Mesendoderm (in vitro differentiated cells): Measurements from ENCODE around the gene RASL10B.

ENCODE experiments used
- DNase-seq: peaks from one replicate; pipeline ENCODE4 v3.0.0; 2013
- H2AK5ac ChIP-seq: 2 replicates; pipeline ENCODE4 v1.6.1; 2013; ENCODE audit warnings: low read length, inconsistent platforms
- H2BK120ac ChIP-seq: 2 replicates; pipeline ENCODE4 v1.6.1; 2013; ENCODE audit warnings: low read depth, mild to moderate bottlenecking, low read length, moderate library complexity, mixed read lengths
- H2BK15ac ChIP-seq: replicated peaks from 2 replicates; pipeline ENCODE4 v1.6.1; 2013; ENCODE audit warnings: low read depth, mild to moderate bottlenecking, moderate library complexity
- H2BK5ac ChIP-seq: 2 replicates; pipeline ENCODE4 v1.6.1; 2013; ENCODE audit warnings: low read length, inconsistent platforms
- H3K18ac ChIP-seq: 2 replicates; pipeline ENCODE4 v1.6.1; 2013; ENCODE audit warnings: mild to moderate bottlenecking, low read length, mixed read lengths
- H3K23ac ChIP-seq: one replicate; pipeline ENCODE4 v1.6.1; 2013; ENCODE audit warnings: low read length
- H3K27ac ChIP-seq: 2 replicates; pipeline ENCODE4 v1.5.1; 2013; ENCODE audit warnings: low read depth, mild to moderate bottlenecking, inconsistent platforms, low read length, moderate library complexity
- H3K27me3 ChIP-seq: 2 replicates; pipeline ENCODE4 v1.6.1; 2013; ENCODE audit warnings: low read length, control low read depth, mild to moderate bottlenecking, inconsistent platforms; ENCODE audit not compliant: insufficient read depth, poor library complexity
- H3K36me3 ChIP-seq: 2 replicates; pipeline ENCODE4 v1.6.1; 2013; ENCODE audit warnings: low read length, inconsistent platforms; ENCODE audit not compliant: control insufficient read depth, insufficient read depth
- H3K4ac ChIP-seq: one replicate; pipeline ENCODE4 v1.6.1; 2013; ENCODE audit warnings: low read depth, mild to moderate bottlenecking, low read length, moderate library complexity
- H3K4me1 ChIP-seq: 2 replicates; pipeline ENCODE4 v1.6.1; 2013; ENCODE audit warnings: low read depth, low read length, inconsistent platforms; ENCODE audit not compliant: control insufficient read depth
- H3K4me2 ChIP-seq: 2 replicates; pipeline ENCODE4 v1.6.1; 2013; ENCODE audit warnings: low read length
- H3K4me3 ChIP-seq: 2 replicates; pipeline ENCODE4 v1.5.1; 2013; ENCODE audit warnings: mild to moderate bottlenecking, low read length
- H3K56ac ChIP-seq: one replicate; pipeline ENCODE4 v1.6.1; 2013; ENCODE audit warnings: low read length
- H3K79me1 ChIP-seq: 2 replicates; pipeline ENCODE4 v1.6.1; 2013; ENCODE audit warnings: low read length, inconsistent platforms
- H3K79me2 ChIP-seq: 2 replicates; pipeline ENCODE4 v1.6.1; 2013; ENCODE audit warnings: mild to moderate bottlenecking, low read length; ENCODE audit not compliant: control insufficient read depth, insufficient read depth
- H3K9ac ChIP-seq: 2 replicates; pipeline ENCODE4 v1.6.1; 2013; ENCODE audit warnings: low read length, inconsistent platforms
- H4K5ac ChIP-seq: one replicate; pipeline ENCODE4 v1.6.1; 2013; ENCODE audit warnings: low read length
- H4K8ac ChIP-seq: one replicate; pipeline ENCODE4 v1.6.1; 2013; ENCODE audit warnings: low read depth, mild to moderate bottlenecking, control low read depth, low read length, moderate library complexity
- WGBS: extraction: QIAGEN DNeasy Blood & Tissue Kit; methylation state at CpG from one replicate; pipeline ENCODE4 v1.1.7; 2013; ENCODE audit warnings: low lambda C conversion rate, missing lambda C conversion rate; ENCODE audit not compliant: insufficient coverage; ENCODE audit errors: extremely low coverage; 5-methylcytosine and 5-hydroxymethylcytosine counted together

The RASL10B gene

DNA sequence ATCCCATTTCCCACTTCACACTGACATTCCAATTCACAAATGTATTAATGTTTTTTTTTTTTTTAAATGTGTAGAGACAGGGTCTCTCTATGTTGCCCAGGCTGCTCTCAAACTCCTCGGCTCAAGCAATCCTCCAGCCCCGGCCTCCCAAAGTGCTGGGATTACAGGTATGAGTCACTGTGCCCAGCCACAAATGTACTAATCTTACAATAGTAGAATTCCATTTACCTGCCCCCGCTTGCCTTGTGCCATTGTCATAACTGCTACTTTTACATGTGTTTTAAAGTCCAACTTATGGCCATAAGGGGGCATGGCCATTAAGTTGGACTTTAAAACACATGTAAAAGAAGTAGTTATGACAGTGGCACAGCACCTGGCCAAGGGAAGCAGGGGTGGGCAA is 59.4 kb downstream of the RASL10B start:
- H3K4me2 ChIP-seq = no peak overlapping the region
- DNase-seq = no peak
- no peak overlapping the region for H4K5ac ChIP-seq

DNA sequence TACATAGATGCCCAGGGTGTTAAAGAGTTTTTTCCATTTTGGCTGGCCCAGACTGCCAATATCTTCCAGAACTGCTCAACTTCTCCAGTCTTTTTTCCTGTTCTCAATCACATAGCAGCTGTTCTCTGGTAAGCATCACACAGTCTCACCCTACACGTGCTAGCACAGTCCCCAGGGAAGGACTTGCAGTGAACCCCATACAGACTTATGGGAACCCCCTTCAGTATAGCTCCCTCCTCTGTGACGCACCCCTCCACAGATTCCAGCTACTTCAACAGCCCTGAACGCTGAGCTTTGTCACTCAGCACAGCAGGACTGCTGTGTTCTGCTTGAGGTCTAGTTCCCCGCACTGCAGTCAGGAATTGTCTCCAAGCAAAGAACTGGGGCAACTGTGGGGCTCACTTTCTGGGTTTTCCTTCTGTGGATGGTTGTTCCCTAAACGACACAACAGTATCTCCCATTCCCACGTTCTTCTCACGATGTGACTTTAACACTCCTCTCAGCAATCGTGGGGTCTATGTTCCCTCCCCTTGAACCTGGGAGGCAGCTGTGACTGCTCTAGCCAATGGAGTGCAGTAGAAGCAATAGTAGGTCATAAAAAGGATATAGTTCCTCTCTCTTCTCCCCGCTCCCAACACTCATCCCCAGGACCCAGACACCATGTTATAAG is 60.4 kb downstream of the RASL10B start:
- no peak overlapping the region for H2BK120ac ChIP-seq
- H3K18ac ChIP-seq = no peak overlapping the region
- DNase-seq = no peak
- H4K8ac ChIP-seq = no peak overlapping the region
- no peak overlapping the region for H2BK15ac ChIP-seq
- no peak overlapping the region for H4K5ac ChIP-seq
- H3K27me3 ChIP-seq = peaks cover 27% of the 10 kb centered on the region
- H3K4me3 ChIP-seq = no peak overlapping the region
- no peak overlapping the region for H3K4me2 ChIP-seq
- H3K23ac ChIP-seq = no peak overlapping the region
- H3K79me1 ChIP-seq = no peaks in the 10 kb centered on the region
- H3K4ac ChIP-seq = no peak overlapping the region
- no peak overlapping the region for H2BK5ac ChIP-seq
- no CpG with 5 or more reads among the region's 9 CpGs for WGBS
- no peaks in the 10 kb centered on the region for H3K4me1 ChIP-seq
- no peak overlapping the region for H3K27ac ChIP-seq
- H2AK5ac ChIP-seq = no peak overlapping the region
- no peaks in the 10 kb centered on the region for H3K79me2 ChIP-seq
- no peak overlapping the region for H3K56ac ChIP-seq
- no peak overlapping the region for H3K9ac ChIP-seq
- no peaks in the 10 kb centered on the region for H3K36me3 ChIP-seq

More for the DNA sequence above, 59.4 kb downstream of the RASL10B start:
- no peaks in the 10 kb centered on the region for H3K4me1 ChIP-seq
- H2BK120ac ChIP-seq = no peak overlapping the region
- H3K27ac ChIP-seq = no peak overlapping the region
- H3K9ac ChIP-seq = no peak overlapping the region
- H2BK5ac ChIP-seq = no peak overlapping the region
- WGBS = no CpG with 5 or more reads among the region's 3 CpGs
- no peaks in the 10 kb centered on the region for H3K79me1 ChIP-seq
- no peak overlapping the region for H2BK15ac ChIP-seq
- H3K4ac ChIP-seq = no peak overlapping the region
- no peaks in the 10 kb centered on the region for H3K79me2 ChIP-seq
- no peaks in the 10 kb centered on the region for H3K36me3 ChIP-seq
- peaks cover 17% of the 10 kb centered on the region for H3K27me3 ChIP-seq
- no peak overlapping the region for H2AK5ac ChIP-seq
- H3K56ac ChIP-seq = no peak overlapping the region
- H3K23ac ChIP-seq = no peak overlapping the region
- H3K18ac ChIP-seq = no peak overlapping the region
- H3K4me3 ChIP-seq = no peak overlapping the region
- H4K8ac ChIP-seq = no peak overlapping the region
